Left renal pelvis (tissue), 4 donors: Measurements from ENCODE around the gene KTN1. TPM values are rescaled to one million over a fixed set of nuclear protein-coding genes. Genes with fewer than 3 reads are reported as not detected.

Experiments
- DNase-seq, 4 donors: peaks; one replicate each; pipeline ENCODE4 v3.0.0-alpha.2; 2013; ENCODE audit warnings: low read depth in 4 of 4, low spot score in 3 of 4
- polyA plus RNA-seq, 4 donors: library from polyadenylated mRNA; unstranded; fragments of 120-200 nt; gene quantifications; one replicate each; pipeline ENCODE4 v1.2.1, GENCODE V29; 2013; ENCODE audit not compliant: insufficient read length in 4 of 4

The KTN1 gene
- polyA plus RNA-seq, 4 donors: 112 to 241 (median 207) TPM

GRCh38 chr14:55710506-55711041 is 130.6 kb downstream of the KTN1 start:
- no peak for DNase-seq

GRCh38 chr14:55711175-55711811 is 131.3 kb downstream of the KTN1 start:
- no peak for DNase-seq

GRCh38 chr14:55712491-55712890 is 132.5 kb downstream of the KTN1 start:
- DNase-seq: no peak

- DNase-seq: no peak
Observed at GRCh38 chr14:55713486-55713885, 133.5 kb downstream of the KTN1 start.

- no peak for DNase-seq
Observed at GRCh38 chr14:55715889-55716288, 135.9 kb downstream of the KTN1 start.

- no peak for DNase-seq
Observed at GRCh38 chr14:55717621-55718020, 137.6 kb downstream of the KTN1 start.

GRCh38 chr14:55718551-55718950 is 138.5 kb downstream of the KTN1 start:
- DNase-seq: no peak

- DNase-seq: no peak
Observed at GRCh38 chr14:55720796-55721195, 140.8 kb downstream of the KTN1 start.

GRCh38 chr14:55721353-55721752 is 141.3 kb downstream of the KTN1 start:
- no peak for DNase-seq

- DNase-seq: no peak
Observed at GRCh38 chr14:55722054-55722453, 142.0 kb downstream of the KTN1 start.

GRCh38 chr14:55724736-55725135 is 144.7 kb downstream of the KTN1 start:
- DNase-seq: no peak

- DNase-seq: no peak
Observed at GRCh38 chr14:55730592-55731310, 150.7 kb downstream of the KTN1 start.

GRCh38 chr14:55731311-55731872 is 151.4 kb downstream of the KTN1 start:
- DNase-seq: no peak

GRCh38 chr14:55731881-55732498 is 152.0 kb downstream of the KTN1 start:
- DNase-seq: no peak

GRCh38 chr14:55733599-55733998 is 153.6 kb downstream of the KTN1 start:
- no peak for DNase-seq

Other genes starting within 250 kb of the KTN1 start
- 10 to 100 TPM; 19.4 to 23.0 (median 20.8) TPM for gene ATG14, start 168.4 kb upstream of the KTN1 start, polyA plus RNA-seq
- under 1 TPM in 2 of 4 donors, not detected in 2; 0.10 to 0.11 TPM for gene TBPL2, start 139.6 kb upstream of the KTN1 start, polyA plus RNA-seq